ENCODE data around the gene MATN4. TPM values are rescaled to one million over a fixed set of nuclear protein-coding genes. Genes with fewer than 3 reads are reported as not detected.

Gene MATN4
- total RNA-seq, 1 experiment from 2014 or later: 0.33 TPM

GRCh38 chr20:45320948-45321595, 13.0 kb upstream of the MATN4 start:
- Histone ChIP-seq H3K9me2 (ENCODE audit: insufficient read depth) (no peaks in the 10 kb centered on the region), H3K4me1 (replicated peaks; ENCODE audit: insufficient read depth) (peaks cover 22% of the 10 kb centered on the region), H3K4me3 (no peak overlapping the region), H3K4me2 (no peak overlapping the region), H3F3A (ENCODE audit: insufficient read depth, low read depth) (peaks cover 42% of the 10 kb centered on the region), H3K27ac (no peak overlapping the region), H2AFZ (no peak overlapping the region), H3K36me3 (ENCODE audit: low read depth) (no peaks in the 10 kb centered on the region; the same call in 1 of the 2 replicates), H4K20me1 (ENCODE audit: insufficient read depth) (no peaks in the 10 kb centered on the region; the same call in 1 of the 2 replicates), H3K9me3 (ENCODE audit: insufficient read depth, low read depth) (no peaks in the 10 kb centered on the region), H3K27me3 (ENCODE audit: insufficient read depth, low read depth) (no peaks in the 10 kb centered on the region), H3K79me2 (ENCODE audit: low read depth) (no peaks in the 10 kb centered on the region)
- POLR2A ChIA-PET (ENCODE audit: unreplicated experiment): interaction anchor here (0.5 to 1.4 kb wide), 4 partner anchors 58 to 524 kb away, joined by 4 to 8 read pairs (median 5); partner anchors contain the start of gene WFDC2
- TF ChIP-seq EZH2 (IDR thresholded peaks at IDR 0.05; ENCODE audit: low read depth) (no peak), CTCF (conservative IDR thresholded peaks at IDR 0.05) (no peak)
- intact Hi-C loops (cut with micrococcal nuclease; ENCODE audit: unreplicated experiment): loop anchor here (5.0 kb wide), 2 partner anchors 96 to 271 kb away; partner anchors contain the start of gene PIGT
- CTCF ChIA-PET: interaction anchor here (0.6 to 2.7 kb wide), 8 partner anchors 23 to 450 kb away, joined by 3 to 11 read pairs (median 5); no protein-coding TSS in a partner anchor
- no peak for DNase-seq
- no TSS peak for BruUV-seq (replicated peaks)

- H3K27me3 ChIP-seq (ENCODE audit: insufficient read depth, low read depth): no peaks in the 10 kb centered on the region
- DNase-seq: no peak
- no peak overlapping the region for H2AFZ ChIP-seq
- no peak overlapping the region for H3K4me3 ChIP-seq
- H3K27ac ChIP-seq: no peak overlapping the region
- H3F3A ChIP-seq (ENCODE audit: insufficient read depth, low read depth): peaks cover 32% of the 10 kb centered on the region
- H3K4me2 ChIP-seq: peak overlapping the region; percentile 14; the same call in 1 of the 2 replicates
- ChIA-PET CTCF (interaction anchor here (0.6 to 2.7 kb wide), 11 partner anchors 9 to 703 kb away, joined by 3 to 18 read pairs (median 5); partner anchors contain the start of gene SYS1), POLR2A (ENCODE audit: unreplicated experiment) (interaction anchor here (0.5 kb wide), 1 partner anchor 199 kb away, joined by 8 read pairs; no protein-coding TSS in a partner anchor)
- H3K4me1 ChIP-seq (replicated peaks; ENCODE audit: insufficient read depth): peaks cover 22% of the 10 kb centered on the region
- no peaks in the 10 kb centered on the region for H3K9me2 ChIP-seq (ENCODE audit: insufficient read depth)
- no peaks in the 10 kb centered on the region for H3K79me2 ChIP-seq (ENCODE audit: low read depth)
- H3K9me3 ChIP-seq (ENCODE audit: insufficient read depth, low read depth): no peaks in the 10 kb centered on the region
- no peaks in the 10 kb centered on the region; the same call in 1 of the 2 replicates for H4K20me1 ChIP-seq (ENCODE audit: insufficient read depth)
- TF ChIP-seq CTCF (conservative IDR thresholded peaks at IDR 0.05): no peak
- no peak for TF ChIP-seq EZH2 (IDR thresholded peaks at IDR 0.05; ENCODE audit: low read depth)
- no TSS peak for BruUV-seq (replicated peaks)
- H3K36me3 ChIP-seq (ENCODE audit: low read depth): no peaks in the 10 kb centered on the region
- intact Hi-C loops (cut with micrococcal nuclease; ENCODE audit: unreplicated experiment): loop anchor here (1.0 kb wide), 3 partner anchors 44 to 452 kb away; partner anchors contain the start of gene SYS1
Observed at GRCh38 chr20:45318948-45319347, 10.8 kb upstream of the MATN4 start.

- Histone ChIP-seq H3K79me2 (ENCODE audit: low read depth) (no peaks in the 10 kb centered on the region), H2AFZ (no peak overlapping the region), H3K4me3 (no peak overlapping the region), H4K20me1 (ENCODE audit: insufficient read depth) (no peaks in the 10 kb centered on the region; the same call in 1 of the 2 replicates), H3F3A (ENCODE audit: insufficient read depth, low read depth) (peaks cover 29% of the 10 kb centered on the region), H3K9me3 (ENCODE audit: insufficient read depth, low read depth) (no peaks in the 10 kb centered on the region), H3K9me2 (ENCODE audit: insufficient read depth) (no peaks in the 10 kb centered on the region), H3K27ac (no peak overlapping the region), H3K27me3 (ENCODE audit: insufficient read depth, low read depth) (no peaks in the 10 kb centered on the region), H3K36me3 (ENCODE audit: low read depth) (no peaks in the 10 kb centered on the region), H3K4me2 (no peak overlapping the region), H3K4me1 (replicated peaks; ENCODE audit: insufficient read depth) (peaks cover 22% of the 10 kb centered on the region)
- ChIA-PET CTCF (interaction anchor here (0.6 to 2.7 kb wide), 12 partner anchors 9 to 480 kb away, joined by 3 to 18 read pairs (median 4); partner anchors contain the start of gene SYS1), POLR2A (ENCODE audit: unreplicated experiment) (interaction anchor here (0.5 kb wide), 1 partner anchor 200 kb away, joined by 8 read pairs; no protein-coding TSS in a partner anchor)
- DNase-seq: no peak
- intact Hi-C loops (cut with micrococcal nuclease; ENCODE audit: unreplicated experiment): no loop called here
- BruUV-seq (replicated peaks): no TSS peak
- no peak for TF ChIP-seq CTCF (conservative IDR thresholded peaks at IDR 0.05)
- no peak for TF ChIP-seq EZH2 (IDR thresholded peaks at IDR 0.05; ENCODE audit: low read depth)
Observed at GRCh38 chr20:45318386-45318939, 10.4 kb upstream of the MATN4 start.
